GM23338 (cell line): Measurements from ENCODE around the gene MED13. TPM values are rescaled to one million over a fixed set of nuclear protein-coding genes. Genes with fewer than 3 reads are reported as not detected.

Source experiments
- ATAC-seq: fragments of 200-7000 bp; cut with Tn5 transposase; 3 replicates; pipeline ENCODE4 v1.9.1; 2020
- DNase-seq: peaks from one replicate; pipeline ENCODE4 v3.0.0-alpha.2; 2015; ENCODE audit warnings: low spot score
- H2AFZ ChIP-seq: fragments of 200-600 bp; sonication (generic); 2 replicates; pipeline ENCODE4 v1.8.0; 2016; ENCODE audit warnings: antibody characterized with exemption, mild to moderate bottlenecking, moderate library complexity
- H3F3A ChIP-seq: fragments of 200-600 bp; sonication (generic); replicated peaks from 2 replicates; pipeline ENCODE4 v1.8.0; 2017; ENCODE audit warnings: antibody characterized with exemption, mixed run types, low read depth
- H3K27ac ChIP-seq: fragments of 200-600 bp; sonication (generic); 2 replicates; pipeline ENCODE4 v1.6.1; 2016; ENCODE audit warnings: low read depth
- H3K27me3 ChIP-seq: fragments of 200-600 bp; sonication (generic); 2 replicates; pipeline ENCODE4 v1.8.0; 2016; ENCODE audit warnings: mild to moderate bottlenecking, mixed run types, moderate library complexity; ENCODE audit not compliant: insufficient read depth
- H3K36me3 ChIP-seq: fragments of 200-600 bp; sonication (generic); 2 replicates; pipeline ENCODE4 v1.8.0; 2016; ENCODE audit warnings: mild to moderate bottlenecking; ENCODE audit not compliant: insufficient read depth
- H3K4me1 ChIP-seq: fragments of 200-600 bp; sonication (generic); 2 replicates; pipeline ENCODE4 v1.8.0; 2016; ENCODE audit warnings: mild to moderate bottlenecking, moderate library complexity; ENCODE audit not compliant: insufficient read depth
- H3K4me2 ChIP-seq: fragments of 200-600 bp; sonication (generic); 2 replicates; pipeline ENCODE4 v1.7.1; 2017; ENCODE audit warnings: mixed run types
- H3K4me3 ChIP-seq: fragments of 200-600 bp; sonication (generic); 2 replicates; pipeline ENCODE4 v1.6.1; 2016; ENCODE audit warnings: mixed run types
- H3K79me2 ChIP-seq: fragments of 200-600 bp; sonication (generic); replicated peaks from 2 replicates; pipeline ENCODE4 v1.8.0; 2017; ENCODE audit warnings: mild to moderate bottlenecking; ENCODE audit not compliant: insufficient read depth
- H3K9me2 ChIP-seq: fragments of 200-600 bp; sonication (generic); 2 replicates; pipeline ENCODE4 v1.8.0; 2017; ENCODE audit not compliant: insufficient read depth
- H4K20me1 ChIP-seq: fragments of 200-600 bp; sonication (generic); replicated peaks from 2 replicates; pipeline ENCODE4 v1.8.0; 2017; ENCODE audit warnings: mild to moderate bottlenecking; ENCODE audit not compliant: insufficient read depth
- H3K27ac Mint-ChIP-seq: 2 replicates; pipeline ENCODE4 v1.8.0; 2020; ENCODE audit warnings: inconsistent platforms, mild to moderate bottlenecking, moderate library complexity, mixed read lengths
- H3K27me3 Mint-ChIP-seq: 3 replicates; pipeline ENCODE4 v1.8.0; 2022; ENCODE audit warnings: low read depth, mild to moderate bottlenecking, moderate library complexity, mixed read lengths, inconsistent platforms; ENCODE audit not compliant: insufficient read depth, poor library complexity
- H3K36me3 Mint-ChIP-seq: 3 replicates; pipeline ENCODE4 v1.8.0; 2021; ENCODE audit warnings: low read depth, mild to moderate bottlenecking, inconsistent platforms, moderate library complexity, mixed read lengths
- H3K4me1 Mint-ChIP-seq: 3 replicates; pipeline ENCODE4 v1.8.0; 2020; ENCODE audit warnings: mild to moderate bottlenecking, inconsistent platforms, mixed read lengths
- H3K4me3 Mint-ChIP-seq: 3 replicates; pipeline ENCODE4 v1.8.0; 2021; ENCODE audit warnings: moderate library complexity, mild to moderate bottlenecking, inconsistent platforms, mixed read lengths
- H3K9me3 Mint-ChIP-seq: 3 replicates; pipeline ENCODE4 v1.8.0; 2020; ENCODE audit warnings: moderate library complexity, mild to moderate bottlenecking, inconsistent platforms, mixed read lengths
- CREB1 ChIP-seq: fragments of 250-450 bp; sonication (Bioruptor Pico); IDR thresholded peaks from 2 replicates; pipeline ENCODE4 v1.5.0; 2020; ENCODE audit warnings: low read depth, mild to moderate bottlenecking, moderate library complexity
- EZH2phosphoT487 ChIP-seq: fragments of 200-600 bp; sonication (generic); IDR thresholded peaks from one replicate; pipeline ENCODE4 v1.8.1; 2018; ENCODE audit warnings: antibody characterized with exemption; ENCODE audit not compliant: unreplicated experiment
- JUNB ChIP-seq: IDR thresholded peaks from one replicate; pipeline ENCODE4 v1.6.1; 2016; ENCODE audit warnings: antibody characterized with exemption; ENCODE audit not compliant: unreplicated experiment
- NANOG ChIP-seq: IDR thresholded peaks from 2 replicates; pipeline ENCODE4 v1.6.1; 2016; ENCODE audit warnings: antibody characterized with exemption, borderline replicate concordance
- POLR2AphosphoS5 ChIP-seq: IDR thresholded peaks from 2 replicates; pipeline ENCODE4 v1.6.1; 2016; ENCODE audit warnings: antibody characterized with exemption, low read depth
- STAT1 ChIP-seq: IDR thresholded peaks from one replicate; pipeline ENCODE4 v1.6.1; 2016; ENCODE audit warnings: antibody characterized with exemption; ENCODE audit not compliant: unreplicated experiment
- ZNF114 ChIP-seq: fragments of 250-450 bp; sonication (Bioruptor Pico); IDR thresholded peaks from 2 replicates; pipeline ENCODE4 v1.5.0; 2020; ENCODE audit warnings: mild to moderate bottlenecking, moderate library complexity
- ZNF331 ChIP-seq: fragments of 250-450 bp; sonication (Bioruptor Pico); IDR thresholded peaks from 2 replicates; pipeline ENCODE4 v1.5.0; 2020; ENCODE audit warnings: low read depth, mild to moderate bottlenecking, moderate library complexity
- polyA plus RNA-seq: library from polyadenylated mRNA; unstranded; fragments of >200 nt; fragmentation: Nextera tagmentation; extraction: Ambion mirVana; gene quantifications from 2 replicates; pipeline ENCODE4 v1.2.1, GENCODE V29; 2016
- total RNA-seq: library from RNA; depleted of rRNA; stranded (reverse); fragments of >200 nt; shearing (Covaris generic); gene quantifications from 2 replicates; pipeline ENCODE4 v1.2.3, GENCODE V29; 2014
- TF ChIP-seq, protein P1 (sequence below): IDR thresholded peaks from one replicate; pipeline ENCODE4 v1.6.1; 2018; ENCODE audit warnings: antibody characterized with exemption; ENCODE audit not compliant: unreplicated experiment
- TF ChIP-seq, protein P2 (sequence below): IDR thresholded peaks from 2 replicates; pipeline ENCODE4 v1.6.1; 2016; ENCODE audit warnings: antibody characterized with exemption

Gene MED13
- total and polyA plus RNA-seq, 2 experiments from 2014 or later = 13.0 to 45.8 TPM

GRCh38 chr17:61946359-61946758 is 118.7 kb downstream of the MED13 start (continued):
- TF ChIP-seq, protein P1, sequence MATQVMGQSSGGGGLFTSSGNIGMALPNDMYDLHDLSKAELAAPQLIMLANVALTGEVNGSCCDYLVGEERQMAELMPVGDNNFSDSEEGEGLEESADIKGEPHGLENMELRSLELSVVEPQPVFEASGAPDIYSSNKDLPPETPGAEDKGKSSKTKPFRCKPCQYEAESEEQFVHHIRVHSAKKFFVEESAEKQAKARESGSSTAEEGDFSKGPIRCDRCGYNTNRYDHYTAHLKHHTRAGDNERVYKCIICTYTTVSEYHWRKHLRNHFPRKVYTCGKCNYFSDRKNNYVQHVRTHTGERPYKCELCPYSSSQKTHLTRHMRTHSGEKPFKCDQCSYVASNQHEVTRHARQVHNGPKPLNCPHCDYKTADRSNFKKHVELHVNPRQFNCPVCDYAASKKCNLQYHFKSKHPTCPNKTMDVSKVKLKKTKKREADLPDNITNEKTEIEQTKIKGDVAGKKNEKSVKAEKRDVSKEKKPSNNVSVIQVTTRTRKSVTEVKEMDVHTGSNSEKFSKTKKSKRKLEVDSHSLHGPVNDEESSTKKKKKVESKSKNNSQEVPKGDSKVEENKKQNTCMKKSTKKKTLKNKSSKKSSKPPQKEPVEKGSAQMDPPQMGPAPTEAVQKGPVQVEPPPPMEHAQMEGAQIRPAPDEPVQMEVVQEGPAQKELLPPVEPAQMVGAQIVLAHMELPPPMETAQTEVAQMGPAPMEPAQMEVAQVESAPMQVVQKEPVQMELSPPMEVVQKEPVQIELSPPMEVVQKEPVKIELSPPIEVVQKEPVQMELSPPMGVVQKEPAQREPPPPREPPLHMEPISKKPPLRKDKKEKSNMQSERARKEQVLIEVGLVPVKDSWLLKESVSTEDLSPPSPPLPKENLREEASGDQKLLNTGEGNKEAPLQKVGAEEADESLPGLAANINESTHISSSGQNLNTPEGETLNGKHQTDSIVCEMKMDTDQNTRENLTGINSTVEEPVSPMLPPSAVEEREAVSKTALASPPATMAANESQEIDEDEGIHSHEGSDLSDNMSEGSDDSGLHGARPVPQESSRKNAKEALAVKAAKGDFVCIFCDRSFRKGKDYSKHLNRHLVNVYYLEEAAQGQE = no peak
- TF ChIP-seq JUNB = no peak
- no peak for TF ChIP-seq ZNF114 (CRISPR knock-in tag)
- TF ChIP-seq, protein P2, sequence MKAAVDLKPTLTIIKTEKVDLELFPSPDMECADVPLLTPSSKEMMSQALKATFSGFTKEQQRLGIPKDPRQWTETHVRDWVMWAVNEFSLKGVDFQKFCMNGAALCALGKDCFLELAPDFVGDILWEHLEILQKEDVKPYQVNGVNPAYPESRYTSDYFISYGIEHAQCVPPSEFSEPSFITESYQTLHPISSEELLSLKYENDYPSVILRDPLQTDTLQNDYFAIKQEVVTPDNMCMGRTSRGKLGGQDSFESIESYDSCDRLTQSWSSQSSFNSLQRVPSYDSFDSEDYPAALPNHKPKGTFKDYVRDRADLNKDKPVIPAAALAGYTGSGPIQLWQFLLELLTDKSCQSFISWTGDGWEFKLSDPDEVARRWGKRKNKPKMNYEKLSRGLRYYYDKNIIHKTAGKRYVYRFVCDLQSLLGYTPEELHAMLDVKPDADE = no peak
- TF ChIP-seq POLR2AphosphoS5 = no peak

DNA sequence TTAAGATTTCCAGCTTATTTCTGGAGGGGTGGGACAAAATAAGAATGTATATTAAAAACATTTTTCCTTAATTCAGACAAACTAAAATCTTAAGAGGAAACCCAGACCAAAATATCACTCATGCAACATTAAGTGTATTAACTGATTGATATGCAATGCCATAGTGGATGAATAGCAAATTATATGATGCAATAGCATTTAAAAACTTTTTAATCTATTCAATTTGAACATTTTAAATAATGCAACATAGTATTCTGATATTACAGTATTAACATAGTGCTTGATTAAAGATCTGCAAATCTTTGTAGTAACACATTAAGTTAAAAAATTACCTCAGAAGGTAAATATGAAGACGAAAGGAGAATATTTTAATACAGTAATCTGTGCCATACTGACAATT is 122.0 kb downstream of the MED13 start:
- no peaks in the 10 kb centered on the region for H3K9me3 Mint-ChIP-seq
- no peaks in the 10 kb centered on the region for H3K79me2 ChIP-seq
- DNase-seq (no peak), ATAC-seq (no peak)
- no peaks in the 10 kb centered on the region for H3K27me3 ChIP-seq
- no peaks in the 10 kb centered on the region for H4K20me1 ChIP-seq
- peaks cover 1% of the 10 kb centered on the region for H3K27me3 Mint-ChIP-seq
- H2AFZ ChIP-seq = no peak overlapping the region
- H3K4me3 Mint-ChIP-seq = no peak overlapping the region
- no peaks in the 10 kb centered on the region for H3F3A ChIP-seq
- H3K4me3 ChIP-seq = no peak overlapping the region
- TF ChIP-seq, protein P2 = no peak
- TF ChIP-seq STAT1 (no peak), NANOG (no peak)
- H3K27ac Mint-ChIP-seq = no peak overlapping the region
- H3K4me1 ChIP-seq = no peaks in the 10 kb centered on the region
- no peaks in the 10 kb centered on the region for H3K9me2 ChIP-seq
- peaks cover 23% of the 10 kb centered on the region for H3K36me3 Mint-ChIP-seq
- H3K27ac ChIP-seq = no peak overlapping the region
- no peaks in the 10 kb centered on the region for H3K4me1 Mint-ChIP-seq
- peaks cover 16% of the 10 kb centered on the region for H3K36me3 ChIP-seq
- H3K4me2 ChIP-seq = no peak overlapping the region

- H4K20me1 ChIP-seq = no peaks in the 10 kb centered on the region
- H3F3A ChIP-seq = no peaks in the 10 kb centered on the region
- no peaks in the 10 kb centered on the region for H3K4me1 ChIP-seq
- H3K27me3 ChIP-seq = no peaks in the 10 kb centered on the region
- Mint-ChIP-seq H3K4me3 (no peak overlapping the region), H3K9me3 (no peaks in the 10 kb centered on the region), H3K36me3 (peaks cover 17% of the 10 kb centered on the region), H3K27ac (no peak overlapping the region), H3K4me1 (no peaks in the 10 kb centered on the region), H3K27me3 (peaks cover 1% of the 10 kb centered on the region)
- H2AFZ ChIP-seq = no peak overlapping the region
- H3K4me2 ChIP-seq = no peak overlapping the region
- H3K9me2 ChIP-seq = no peaks in the 10 kb centered on the region
- H3K4me3 ChIP-seq = no peak overlapping the region
- DNase-seq (no peak), ATAC-seq (no peak)
- no peak overlapping the region for H3K27ac ChIP-seq
- peaks cover 8% of the 10 kb centered on the region for H3K36me3 ChIP-seq
- no peaks in the 10 kb centered on the region for H3K79me2 ChIP-seq
- TF ChIP-seq, protein P2 = no peak
- TF ChIP-seq JUNB (no peak), ZNF331 (CRISPR knock-in tag) (no peak), EZH2phosphoT487 (no peak), CREB1 (no peak), STAT1 (no peak)
- TF ChIP-seq, protein P1 = no peak
These were observed 123.0 kb downstream of the MED13 start for GRCh38 chr17:61942085-61942484.
